B cell (primary cell): ENCODE results near the gene MUC6.

Source experiments
- EZH2 ChIP-seq: IDR thresholded peaks from 2 replicates; pipeline ENCODE4 v1.6.1; 2012; ENCODE audit warnings: borderline replicate concordance, low read depth, mild to moderate bottlenecking, moderate library complexity, low read length; ENCODE audit not compliant: insufficient read depth, poor library complexity, severe bottlenecking
- TF ChIP-seq, protein P1 (sequence below): fragments of 200-600 bp; IDR thresholded peaks from one replicate; pipeline ENCODE4 v1.8.0; 2022; ENCODE audit warnings: antibody characterized with exemption, mild to moderate bottlenecking

DNA sequence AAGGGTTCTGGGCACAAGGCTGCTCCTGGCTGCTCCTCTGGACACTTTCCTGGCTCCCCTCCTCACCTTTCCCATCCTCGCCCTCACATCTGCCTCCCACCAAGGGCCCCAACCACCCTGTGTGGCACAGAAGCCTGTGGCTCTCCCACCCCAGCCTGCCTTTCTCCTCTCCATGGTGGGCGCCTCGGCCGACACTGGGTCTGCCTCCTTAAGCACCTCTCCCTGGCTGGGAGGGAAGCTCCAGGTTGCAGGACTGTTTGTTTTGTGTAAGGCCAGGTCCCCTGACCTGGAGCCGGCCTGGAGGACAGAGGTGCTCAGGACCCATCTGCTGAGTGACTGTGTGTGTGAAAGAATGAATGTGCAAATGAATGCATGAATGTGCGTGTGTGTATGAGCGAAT is 14.1 kb downstream of the MUC6 start:
- TF ChIP-seq, protein P1, sequence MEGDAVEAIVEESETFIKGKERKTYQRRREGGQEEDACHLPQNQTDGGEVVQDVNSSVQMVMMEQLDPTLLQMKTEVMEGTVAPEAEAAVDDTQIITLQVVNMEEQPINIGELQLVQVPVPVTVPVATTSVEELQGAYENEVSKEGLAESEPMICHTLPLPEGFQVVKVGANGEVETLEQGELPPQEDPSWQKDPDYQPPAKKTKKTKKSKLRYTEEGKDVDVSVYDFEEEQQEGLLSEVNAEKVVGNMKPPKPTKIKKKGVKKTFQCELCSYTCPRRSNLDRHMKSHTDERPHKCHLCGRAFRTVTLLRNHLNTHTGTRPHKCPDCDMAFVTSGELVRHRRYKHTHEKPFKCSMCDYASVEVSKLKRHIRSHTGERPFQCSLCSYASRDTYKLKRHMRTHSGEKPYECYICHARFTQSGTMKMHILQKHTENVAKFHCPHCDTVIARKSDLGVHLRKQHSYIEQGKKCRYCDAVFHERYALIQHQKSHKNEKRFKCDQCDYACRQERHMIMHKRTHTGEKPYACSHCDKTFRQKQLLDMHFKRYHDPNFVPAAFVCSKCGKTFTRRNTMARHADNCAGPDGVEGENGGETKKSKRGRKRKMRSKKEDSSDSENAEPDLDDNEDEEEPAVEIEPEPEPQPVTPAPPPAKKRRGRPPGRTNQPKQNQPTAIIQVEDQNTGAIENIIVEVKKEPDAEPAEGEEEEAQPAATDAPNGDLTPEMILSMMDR = no peak
- TF ChIP-seq EZH2 = no peak
